Activated CD4-positive, alpha-beta T cell treated with anti-CD3 and anti-CD28 coated beads for 36 hours (primary cell): ENCODE data around the gene EID2B. TPM values are rescaled to one million over a fixed set of nuclear protein-coding genes. Genes with fewer than 3 reads are reported as not detected.

Source experiments
- ATAC-seq: fragments of 200-7000 bp; cut with Tn5 transposase; one replicate; pipeline ENCODE4 v1.10.0; 2021; ENCODE audit warnings: mild to moderate bottlenecking, moderate library complexity
- CTCF ChIA-PET: fragments of 350-600 bp; sonication (Branson Sonifier 250); formaldehyde crosslinking; loops from one replicate; lab custom pipeline; 2021; ENCODE audit warnings: antibody characterized with exemption; lab: Charles Lee
- POLR2A ChIA-PET: fragments of 350-600 bp; sonication (Branson Sonifier 250); formaldehyde crosslinking; loops from one replicate; lab custom pipeline; 2021; ENCODE audit warnings: antibody characterized with exemption, inconsistent platforms; lab: Charles Lee
- DNase-seq: peaks from one replicate; pipeline ENCODE4 v3.0.0-alpha.2; 2020
- H3K27ac Mint-ChIP-seq: one replicate; pipeline ENCODE4 v1.8.0; 2021; ENCODE audit warnings: mixed read lengths
- H3K27me3 Mint-ChIP-seq: one replicate; pipeline ENCODE4 v1.8.0; 2021; ENCODE audit warnings: mixed read lengths
- H3K36me3 Mint-ChIP-seq: one replicate; pipeline ENCODE4 v1.8.0; 2021; ENCODE audit warnings: low read depth, mixed read lengths
- H3K4me1 Mint-ChIP-seq: one replicate; pipeline ENCODE4 v1.8.0; 2021; ENCODE audit warnings: mixed read lengths
- H3K4me3 Mint-ChIP-seq: one replicate; pipeline ENCODE4 v1.8.0; 2021; ENCODE audit warnings: mild to moderate bottlenecking, moderate library complexity, mixed read lengths
- H3K9me3 Mint-ChIP-seq: one replicate; pipeline ENCODE4 v1.8.0; 2021; ENCODE audit warnings: low read depth, mixed read lengths
- intact Hi-C, 2 experiments: fragments of 100-400 bp; cut with DNase I in 1 of 2; cut with micrococcal nuclease in 1 of 2; formaldehyde crosslinking; loops; one replicate each; pipeline versions ENCODE4 v1.14.2 to v1.15.1; 2022 to 2024; cut with DNase I, micrococcal nuclease
- total RNA-seq, 2 experiments: library from RNA; stranded (reverse); gene quantifications; one replicate each; pipeline ENCODE4 v1.2.3, GENCODE V29; 2021

Gene EID2B
- total RNA-seq, 2 experiments from 2014 or later = 1.4 to 3.5 TPM

DNA sequence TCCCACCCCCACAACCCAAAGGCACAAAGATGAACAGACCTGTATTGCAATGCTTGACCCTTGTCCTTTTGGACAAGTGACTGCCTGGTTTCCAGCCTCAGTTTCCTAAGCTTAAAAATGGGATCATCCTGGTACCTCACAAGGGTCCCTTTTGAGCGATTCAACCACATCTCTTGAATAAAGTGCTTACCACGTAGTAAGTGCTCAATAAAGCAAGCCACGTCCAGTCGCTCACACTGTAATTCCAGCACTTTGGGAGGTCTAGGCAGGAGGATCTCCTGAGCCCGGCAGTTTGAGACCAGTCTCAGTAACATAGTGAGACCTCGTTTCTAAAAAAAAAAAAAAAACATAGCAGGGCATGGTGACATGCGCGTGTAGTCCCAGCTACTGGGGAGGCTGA is 32.7 kb downstream of the EID2B start:
- peaks cover 19% of the 10 kb centered on the region for H3K4me1 Mint-ChIP-seq
- ATAC-seq = no peak
- no peak overlapping the region for H3K27ac Mint-ChIP-seq
- no peaks in the 10 kb centered on the region for H3K36me3 Mint-ChIP-seq
- intact Hi-C loops = loop anchor here in 1 of 2 experiments (5.0 kb wide), 2 partner anchors 32 to 58 kb away; partner anchors contain the start of gene EID2B
- POLR2A ChIA-PET = no interaction called here
- CTCF ChIA-PET = interaction anchor here (0.6 to 2.3 kb wide), 4 partner anchors 26 to 108 kb away, joined by 3 to 7 read pairs (median 3); no protein-coding TSS in a partner anchor
- no peak for DNase-seq
- H3K27me3 Mint-ChIP-seq = peaks cover 49% of the 10 kb centered on the region
- H3K4me3 Mint-ChIP-seq = no peak overlapping the region
- no peaks in the 10 kb centered on the region for H3K9me3 Mint-ChIP-seq

DNA sequence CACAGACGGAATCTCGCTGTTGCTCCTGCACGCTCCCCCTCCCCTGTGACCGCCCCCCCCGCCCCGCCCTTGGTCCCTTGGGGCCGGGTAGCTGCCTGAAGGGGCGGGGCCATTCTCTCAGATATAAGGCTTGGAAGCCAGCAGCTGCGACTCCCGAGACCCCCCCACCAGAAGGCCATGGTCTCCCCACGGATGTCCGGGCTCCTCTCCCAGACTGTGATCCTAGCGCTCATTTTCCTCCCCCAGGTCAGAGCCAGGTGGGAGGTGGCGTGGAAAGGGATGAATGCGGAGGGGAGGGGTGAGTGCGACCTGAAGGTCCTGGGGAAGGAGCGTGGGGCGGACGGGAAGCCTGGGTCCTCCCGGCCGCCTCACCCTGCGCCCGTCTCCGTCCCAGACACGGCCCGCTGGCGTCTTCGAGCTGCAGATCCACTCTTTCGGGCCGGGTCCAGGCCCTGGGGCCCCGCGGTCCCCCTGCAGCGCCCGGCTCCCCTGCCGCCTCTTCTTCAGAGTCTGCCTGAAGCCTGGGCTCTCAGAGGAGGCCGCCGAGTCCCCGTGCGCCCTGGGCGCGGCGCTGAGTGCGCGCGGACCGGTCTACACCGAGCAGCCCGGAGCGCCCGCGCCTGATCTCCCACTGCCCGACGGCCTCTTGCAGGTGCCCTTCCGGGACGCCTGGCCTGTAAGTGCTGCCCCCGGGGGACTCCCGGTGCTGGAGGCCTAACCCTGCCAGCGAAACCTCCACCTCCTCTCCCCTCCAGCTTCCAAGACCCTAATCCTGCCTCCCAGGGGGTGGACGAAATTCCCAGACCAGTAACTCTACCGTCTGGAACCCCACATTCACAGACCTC is 33.6 kb downstream of the EID2B start, which contains the start of gene DLL3:
TSS of gene DLL3 (plus strand) at position 150 of the 845 bp plus-strand sequence. CDS start at position 178, 28 bp downstream.
- ATAC-seq (no peak), DNase-seq (peak; percentile 36)
- POLR2A ChIA-PET = interaction anchor here (0.7 kb wide), 1 partner anchor 10 kb away, joined by 3 read pairs; no protein-coding TSS in a partner anchor
- intact Hi-C loops = loop anchor here in 1 of 2 experiments (5.0 kb wide), 1 partner anchor 33 kb away; the partner anchor contains the start of gene EID2B
- H3K4me3 Mint-ChIP-seq = peak within 1 kb of the TSS; percentile 31
- H3K27ac Mint-ChIP-seq = no peak within 1 kb of the TSS
- H3K9me3 Mint-ChIP-seq = no peaks in the 10 kb centered on the region
- peaks cover 19% of the 10 kb centered on the region for H3K4me1 Mint-ChIP-seq
- peaks cover 41% of the 10 kb centered on the region for H3K27me3 Mint-ChIP-seq
- no peaks in the 10 kb centered on the region for H3K36me3 Mint-ChIP-seq
- CTCF ChIA-PET = interaction anchor here (0.6 to 2.3 kb wide), 3 partner anchors 25 to 59 kb away, joined by 3 to 7 read pairs (median 3); no protein-coding TSS in a partner anchor

DNA sequence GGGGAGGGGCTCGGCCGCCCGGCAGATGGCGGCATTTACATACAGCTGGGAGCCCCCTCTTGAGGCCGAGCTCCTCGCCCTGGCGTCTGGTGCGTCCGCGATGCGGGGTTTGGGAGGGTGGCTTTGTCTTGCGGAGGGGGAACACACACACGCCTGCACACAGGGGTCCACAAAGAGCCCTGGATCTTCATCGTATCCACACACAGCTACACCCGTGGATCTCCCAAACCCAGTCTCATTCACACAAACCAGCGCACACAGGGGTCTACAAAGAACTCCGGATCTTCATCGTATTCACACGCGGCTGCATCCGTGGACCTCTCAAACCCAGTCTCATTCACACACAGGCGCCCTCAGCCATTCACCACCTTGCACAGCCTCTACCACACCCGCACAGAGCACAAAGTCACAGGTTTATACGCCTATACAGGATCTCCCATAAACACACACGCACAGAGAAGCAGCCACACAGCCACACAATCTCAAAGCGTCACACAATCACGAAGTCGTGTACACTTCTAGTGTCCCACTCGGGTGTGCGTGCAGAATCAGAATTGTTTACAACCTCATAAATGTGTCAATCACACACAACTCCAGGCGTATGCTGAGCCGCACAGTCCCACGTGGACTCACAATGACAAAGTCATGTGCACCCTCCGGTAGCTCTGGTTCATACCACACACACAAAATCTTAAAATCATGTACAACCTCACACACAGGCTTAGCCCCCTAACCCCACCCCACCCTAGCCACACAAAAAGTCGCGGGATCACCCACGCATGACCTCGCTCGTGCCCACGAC is 34.5 kb downstream of the EID2B start:
- peaks cover 17% of the 10 kb centered on the region for H3K4me1 Mint-ChIP-seq
- peaks cover 33% of the 10 kb centered on the region for H3K27me3 Mint-ChIP-seq
- intact Hi-C loops = loop anchor here in 1 of 2 experiments (5.0 kb wide), 1 partner anchor 34 kb away; the partner anchor contains the start of gene EID2B
- ATAC-seq (peak; percentile 45), DNase-seq (peak; percentile 57)
- no peaks in the 10 kb centered on the region for H3K9me3 Mint-ChIP-seq
- no peaks in the 10 kb centered on the region for H3K36me3 Mint-ChIP-seq
- H3K4me3 Mint-ChIP-seq = peak overlapping the region; percentile 31
- CTCF ChIA-PET = interaction anchor here (0.6 to 2.3 kb wide), 8 partner anchors 10 to 1119 kb away, joined by 3 to 7 read pairs (median 3); no protein-coding TSS in a partner anchor
- H3K27ac Mint-ChIP-seq = no peak overlapping the region
- POLR2A ChIA-PET = interaction anchor here (0.6 to 1.1 kb wide), 3 partner anchors 11 to 63 kb away, joined by 3 to 4 read pairs (median 4); partner anchors contain the start of gene RPS16

DNA sequence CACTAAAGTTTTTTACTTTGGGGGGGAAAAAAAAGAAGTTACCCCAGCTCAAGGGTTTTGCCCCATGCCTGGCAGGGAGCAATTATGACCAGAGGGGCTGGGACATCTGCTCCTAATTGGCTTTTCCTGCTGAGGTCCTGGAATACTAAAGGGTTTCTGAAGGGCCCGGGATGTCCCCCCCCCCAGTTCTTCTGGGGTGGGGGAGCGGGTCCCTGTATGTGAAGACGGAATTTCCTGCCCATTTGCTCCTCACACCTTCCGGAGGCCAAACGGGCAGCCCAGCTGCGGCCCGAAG is 35.0 kb downstream of the EID2B start:
- Mint-ChIP-seq H3K36me3 (no peaks in the 10 kb centered on the region), H3K4me1 (peaks cover 14% of the 10 kb centered on the region), H3K4me3 (no peak overlapping the region), H3K9me3 (no peaks in the 10 kb centered on the region), H3K27me3 (peaks cover 32% of the 10 kb centered on the region), H3K27ac (no peak overlapping the region)
- DNase-seq (no peak), ATAC-seq (no peak)
- ChIA-PET CTCF (interaction anchor here (0.6 to 1.0 kb wide), 5 partner anchors 10 to 1119 kb away, joined by 3 to 4 read pairs (median 3); no protein-coding TSS in a partner anchor), POLR2A (interaction anchor here (0.6 to 1.1 kb wide), 2 partner anchors 21 to 62 kb away, joined by 4 read pairs; partner anchors contain the start of gene RPS16)
- intact Hi-C loops = loop anchor here in 1 of 2 experiments (5.0 kb wide), 1 partner anchor 35 kb away; the partner anchor contains the start of gene EID2B

GRCh38 chr19:39496063-39496462 is 36.6 kb downstream of the EID2B start:
- Mint-ChIP-seq H3K4me3 (no peak overlapping the region), H3K9me3 (no peaks in the 10 kb centered on the region), H3K36me3 (no peaks in the 10 kb centered on the region), H3K27me3 (peaks cover 31% of the 10 kb centered on the region), H3K27ac (no peak overlapping the region), H3K4me1 (peaks cover 14% of the 10 kb centered on the region)
- ATAC-seq = no peak
- ChIA-PET CTCF (interaction anchor here (0.7 to 1.0 kb wide), 4 partner anchors 19 to 175 kb away, joined by 3 to 5 read pairs (median 4); no protein-coding TSS in a partner anchor), POLR2A (no interaction called here)
- DNase-seq = no peak
- intact Hi-C loops = loop anchor here in 1 of 2 experiments (5.0 kb wide), 1 partner anchor 36 kb away; the partner anchor contains the start of gene EID2B

DNA sequence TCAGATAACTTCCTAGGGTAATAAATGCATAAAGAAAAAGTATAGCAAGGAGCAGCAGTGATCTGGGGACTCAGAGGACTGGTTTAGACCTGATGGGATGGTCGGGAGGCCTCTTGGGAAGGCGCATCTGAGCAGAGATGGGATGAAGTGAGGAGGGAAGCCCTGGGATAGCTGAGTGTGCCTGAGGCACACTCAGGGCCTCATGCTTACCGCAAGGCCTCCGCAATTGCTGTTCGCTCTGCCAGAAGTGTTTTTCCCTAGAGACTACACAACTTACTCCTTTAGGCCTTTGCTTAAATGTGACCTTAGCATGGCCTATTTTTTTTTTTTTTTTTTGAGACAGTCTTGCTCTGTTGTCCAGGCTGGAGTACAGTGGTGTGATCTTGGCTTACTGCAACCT is 38.0 kb downstream of the EID2B start:
- no peak overlapping the region for H3K27ac Mint-ChIP-seq
- no peaks in the 10 kb centered on the region for H3K9me3 Mint-ChIP-seq
- DNase-seq (no peak), ATAC-seq (no peak)
- H3K36me3 Mint-ChIP-seq = peaks cover 5% of the 10 kb centered on the region
- POLR2A ChIA-PET = no interaction called here
- H3K27me3 Mint-ChIP-seq = peaks cover 20% of the 10 kb centered on the region
- peaks cover 12% of the 10 kb centered on the region for H3K4me1 Mint-ChIP-seq
- CTCF ChIA-PET = interaction anchor here (1.2 kb wide), 1 partner anchor 54 kb away, joined by 5 read pairs; no protein-coding TSS in a partner anchor
- intact Hi-C loops = loop anchor here in 1 of 2 experiments (5.0 kb wide), 1 partner anchor 38 kb away; the partner anchor contains the start of gene EID2B
- no peak overlapping the region for H3K4me3 Mint-ChIP-seq

DNA sequence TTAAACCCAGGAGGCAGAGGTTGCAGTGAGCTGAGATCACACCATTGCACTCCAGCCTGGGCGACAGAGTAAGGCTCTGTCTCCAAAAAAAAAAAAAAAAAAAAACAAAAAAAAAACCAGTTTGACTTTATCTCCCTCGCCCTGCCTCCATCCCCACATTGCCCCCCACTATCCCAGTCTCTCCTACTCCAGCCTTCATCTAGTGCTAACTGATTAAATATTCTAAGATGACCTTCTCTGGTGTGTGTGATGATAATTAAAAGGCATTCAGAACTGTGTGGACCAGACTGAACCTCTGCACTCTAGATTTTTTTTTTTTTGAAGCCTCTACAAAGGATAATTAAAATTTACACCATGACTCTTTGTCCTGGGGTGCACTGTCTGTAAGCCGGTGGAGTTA is 39.9 kb downstream of the EID2B start:
- Mint-ChIP-seq H3K36me3 (peaks cover 17% of the 10 kb centered on the region), H3K9me3 (no peaks in the 10 kb centered on the region)

DNA sequence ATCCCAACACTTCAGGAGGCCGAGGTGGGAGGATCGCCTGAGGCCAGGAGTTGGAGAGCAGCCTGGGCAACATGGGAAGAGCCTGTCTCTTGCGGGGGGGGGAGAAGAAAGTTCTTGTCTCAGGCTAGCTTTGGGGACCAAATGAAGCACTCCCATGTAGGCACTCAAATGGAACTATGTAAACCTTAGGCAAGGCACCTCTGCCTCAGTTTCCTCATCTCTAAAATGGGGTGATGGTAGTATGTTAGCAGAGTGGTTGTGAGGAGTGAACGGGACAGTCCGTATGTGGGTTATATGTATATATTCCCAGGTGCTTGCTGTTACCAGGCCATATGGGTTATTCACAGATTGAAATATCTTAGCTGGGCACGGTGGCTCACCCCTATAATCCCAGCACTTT is 40.4 kb downstream of the EID2B start:
- Mint-ChIP-seq H3K27me3 (peaks cover 7% of the 10 kb centered on the region), H3K9me3 (no peaks in the 10 kb centered on the region), H3K4me1 (no peaks in the 10 kb centered on the region), H3K36me3 (peaks cover 18% of the 10 kb centered on the region), H3K4me3 (no peak overlapping the region), H3K27ac (no peak overlapping the region)
- DNase-seq (no peak), ATAC-seq (no peak)
- intact Hi-C loops = no loop called here
- ChIA-PET POLR2A (interaction anchor here (0.6 kb wide), 3 partner anchors 44 to 871 kb away, joined by 3 to 4 read pairs (median 4); no protein-coding TSS in a partner anchor), CTCF (interaction anchor here (1.0 to 1.4 kb wide), 2 partner anchors 9 to 40 kb away, joined by 5 to 6 read pairs; partner anchors contain the start of gene EID2B)

More for the DNA sequence above, 39.9 kb downstream of the EID2B start:
- ATAC-seq = no peak
- no peak for DNase-seq
- Mint-ChIP-seq H3K4me1 (no peaks in the 10 kb centered on the region), H3K27ac (no peak overlapping the region), H3K4me3 (no peak overlapping the region), H3K27me3 (peaks cover 7% of the 10 kb centered on the region)
- CTCF ChIA-PET = interaction anchor here (1.0 to 1.5 kb wide), 3 partner anchors 10 to 40 kb away, joined by 4 to 6 read pairs (median 5); partner anchors contain the start of gene EID2B
- intact Hi-C loops = no loop called here
- POLR2A ChIA-PET = interaction anchor here (0.6 kb wide), 1 partner anchor 44 kb away, joined by 3 read pairs; no protein-coding TSS in a partner anchor

DNA sequence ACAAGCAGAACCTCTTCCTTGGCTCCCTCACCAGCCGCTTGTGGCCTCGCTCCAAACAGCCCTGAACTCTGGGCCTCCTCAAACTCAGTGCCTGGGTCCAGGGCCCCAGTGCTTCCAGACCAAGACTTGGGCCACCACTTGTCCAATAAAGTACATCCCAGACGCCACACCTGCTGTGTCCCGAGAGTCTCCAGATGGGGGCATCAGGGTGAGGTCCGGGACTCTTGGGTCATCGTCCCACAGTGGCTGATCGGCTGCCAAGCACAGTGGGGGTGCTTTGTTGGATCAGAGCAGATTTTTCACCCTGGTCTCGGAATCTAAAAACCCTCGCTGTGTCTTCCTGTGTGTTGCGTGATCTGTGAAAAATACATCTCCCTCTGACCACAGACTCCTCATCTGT is 42.9 kb downstream of the EID2B start:
- H3K27ac Mint-ChIP-seq = no peak overlapping the region
- H3K36me3 Mint-ChIP-seq = peaks cover 29% of the 10 kb centered on the region
- POLR2A ChIA-PET = no interaction called here

DNA sequence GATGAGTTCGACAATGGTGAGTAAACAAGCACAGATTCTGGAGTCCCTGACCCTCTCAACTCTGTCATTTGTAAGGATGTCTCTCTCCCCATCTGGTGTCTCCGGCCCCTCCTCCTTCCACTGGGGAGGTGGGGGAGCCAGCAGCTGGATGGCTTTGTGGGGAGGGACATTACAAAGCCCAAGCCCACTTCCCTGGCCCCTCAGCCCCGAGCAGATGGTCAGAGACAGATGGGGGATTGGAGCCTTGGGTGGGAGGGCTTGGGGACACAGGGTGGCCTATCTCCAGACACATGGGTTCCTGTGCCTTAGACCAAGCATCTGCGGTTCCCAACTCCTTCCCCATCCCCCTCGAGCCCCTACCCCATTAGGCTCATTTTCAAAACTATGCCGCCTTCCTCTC is 49.5 kb downstream of the EID2B start:
- CTCF ChIA-PET = interaction anchor here (0.7 kb wide), 2 partner anchors 9 to 1046 kb away, joined by 3 to 5 read pairs; no protein-coding TSS in a partner anchor
- no peak for DNase-seq
- peak overlapping the region; percentile 95 for H3K4me3 Mint-ChIP-seq
- peaks cover 24% of the 10 kb centered on the region for H3K4me1 Mint-ChIP-seq
- H3K27ac Mint-ChIP-seq = no peak overlapping the region
- no peaks in the 10 kb centered on the region for H3K27me3 Mint-ChIP-seq
- POLR2A ChIA-PET = no interaction called here
- no peak for ATAC-seq
- intact Hi-C loops = loop anchor here in 1 of 2 experiments (5.0 kb wide), 1 partner anchor 141 kb away; the partner anchor contains the start of gene SAMD4B
- H3K36me3 Mint-ChIP-seq = peaks cover 28% of the 10 kb centered on the region
- no peaks in the 10 kb centered on the region for H3K9me3 Mint-ChIP-seq

More for the DNA sequence above, 42.9 kb downstream of the EID2B start:
- DNase-seq = no peak
- intact Hi-C loops = no loop called here
- Mint-ChIP-seq H3K4me1 (no peaks in the 10 kb centered on the region), H3K27me3 (no peaks in the 10 kb centered on the region), H3K9me3 (no peaks in the 10 kb centered on the region), H3K4me3 (no peak overlapping the region)
- no peak for ATAC-seq
- CTCF ChIA-PET = interaction anchor here (0.7 kb wide), 1 partner anchor 15 kb away, joined by 5 read pairs; no protein-coding TSS in a partner anchor
